G401 (cell line): ENCODE data around the gene NDN. TPM values are rescaled to one million over a fixed set of nuclear protein-coding genes. Genes with fewer than 3 reads are reported as not detected.

ENCODE experiments used
- DNase-seq: peaks from one replicate; pipeline ENCODE4 v3.0.0-alpha.2; 2015; ENCODE audit warnings: low spot score
- in situ Hi-C: cut with HindIII; loops from 2 replicates; pipeline ENCODE4 v1.10.0; 2016; ENCODE audit warnings: low sequenced_read_pairs, mixed read lengths
- total RNA-seq: library from RNA; depleted of rRNA; stranded (reverse); fragments of >200 nt; shearing (Covaris generic); gene quantifications from 2 replicates; pipeline ENCODE4 v1.2.3, GENCODE V29; 2014; rRNA removed

The NDN gene
- total RNA-seq, 1 experiment from 2014 or later = 1.9 TPM

- in situ Hi-C loops = no loop called here
- no peak for DNase-seq
These were observed 41.5 kb downstream of the NDN start for GRCh38 chr15:23645371-23646164.

DNA sequence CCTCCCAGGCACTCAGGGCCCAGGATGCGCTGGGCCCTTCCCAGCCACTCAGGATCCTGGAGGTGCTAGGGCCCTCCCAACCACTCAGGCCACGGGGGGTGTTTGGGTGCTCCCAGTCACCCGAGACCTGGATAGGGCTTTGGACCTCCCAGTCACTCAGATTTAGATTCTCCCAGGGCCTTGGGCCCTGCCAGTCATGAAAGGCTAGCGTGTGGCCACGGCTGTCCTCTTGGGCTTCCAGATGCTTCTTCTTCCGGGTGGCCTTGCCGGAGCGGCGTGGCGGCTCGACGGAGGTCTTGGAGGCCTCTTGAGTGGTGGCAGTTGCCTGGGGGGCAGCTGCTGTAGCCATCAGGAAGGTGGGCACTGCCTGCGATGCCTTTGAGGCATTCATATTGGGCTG is 42.3 kb downstream of the NDN start:
- DNase-seq = no peak

GRCh38 chr15:23642413-23643044 is 44.6 kb downstream of the NDN start:
- DNase-seq = peak; percentile 26
- in situ Hi-C loops = no loop called here

More for the DNA sequence above, 42.3 kb downstream of the NDN start:
- in situ Hi-C loops = no loop called here

Other genes starting within 250 kb of the NDN start
- gene GOLGA6L2, start 240.1 kb downstream of the NDN start, total RNA-seq = not detected in 2 replicates
- gene MKRN3, start 121.6 kb downstream of the NDN start, total RNA-seq = 0.25 TPM in 1 of 2 replicates, not detected in the other
- not detected in 2 replicates for gene MAGEL2, start 39.4 kb downstream of the NDN start, total RNA-seq